Lung (tissue), 12 donors: ENCODE results near the gene FAM168A. TPM values are rescaled to one million over a fixed set of nuclear protein-coding genes. Genes with fewer than 3 reads are reported as not detected.

ENCODE experiments used
- ATAC-seq: fragments of 200-7000 bp; cut with Tn5 transposase; one replicate; pipeline ENCODE4 v1.9.1; 2020; ENCODE audit warnings: moderate number of reproducible peaks; ENCODE audit not compliant: insufficient read depth, low FRiP score
- DNase-seq, 3 donors: peaks; one replicate each; pipeline ENCODE4 v3.0.0-alpha.2; 2013 to 2017
- H3K27ac ChIP-seq, 2 donors: one replicate each; pipeline ENCODE4 v1.5.1; 2013; ENCODE audit warnings: mild to moderate bottlenecking in 2 of 2, moderate library complexity in 2 of 2, control low read depth in 1 of 2, inconsistent platforms in 1 of 2, low read depth in 1 of 2, low read length in 1 of 2
- H3K27me3 ChIP-seq, 3 donors: one replicate each; pipeline ENCODE4 v1.5.1; 2013; ENCODE audit warnings: low read length in 2 of 3; ENCODE audit not compliant: control insufficient read depth in 3 of 3, insufficient read depth in 3 of 3
- H3K36me3 ChIP-seq, 4 donors: one replicate each; pipeline ENCODE4 v1.5.1; 2013; ENCODE audit warnings: low read length in 4 of 4, mild to moderate bottlenecking in 1 of 4, moderate library complexity in 1 of 4; ENCODE audit not compliant: control insufficient read depth in 4 of 4, insufficient read depth in 4 of 4
- H3K4me1 ChIP-seq, 5 donors: one replicate each; pipeline ENCODE4 v1.5.1; 2013; ENCODE audit warnings: low read length in 5 of 5, mild to moderate bottlenecking in 2 of 5, moderate library complexity in 1 of 5; ENCODE audit not compliant: control insufficient read depth in 5 of 5, insufficient read depth in 5 of 5
- H3K4me3 ChIP-seq: one replicate; pipeline ENCODE4 v1.5.1; 2013; ENCODE audit warnings: mild to moderate bottlenecking, control low read depth, moderate library complexity
- H3K9ac ChIP-seq, 2 donors: one replicate each; pipeline ENCODE4 v1.5.1; 2013; ENCODE audit warnings: low read length in 2 of 2, control low read depth in 1 of 2; ENCODE audit not compliant: insufficient read depth in 1 of 2
- H3K9me3 ChIP-seq, 4 donors: one replicate each; pipeline ENCODE4 v1.5.1; 2013; ENCODE audit warnings: low read length in 3 of 4, mild to moderate bottlenecking in 1 of 4, moderate library complexity in 1 of 4; ENCODE audit not compliant: control insufficient read depth in 4 of 4, insufficient read depth in 3 of 4
- CTCF ChIP-seq: IDR thresholded peaks from 2 replicates; pipeline ENCODE4 v1.5.1; 2012; ENCODE audit warnings: mild to moderate bottlenecking; ENCODE audit errors: control extremely low read depth, extremely low read depth
- WGBS, 2 donors: extraction: QIAGEN DNeasy Blood & Tissue Kit; methylation state at CpG; one replicate each; pipeline ENCODE4 v1.1.7; 2013; 5-methylcytosine and 5-hydroxymethylcytosine counted together
- polyA plus RNA-seq, 2 donors: library from polyadenylated mRNA; stranded (reverse); fragments of 200-250 nt; gene quantifications; one replicate each; pipeline ENCODE4 v1.2.1, GENCODE V29; 2013
- total RNA-seq, 2 donors: library from RNA; depleted of rRNA in 1 of 2; stranded (reverse); fragments of >200 nt in 1 of 2; gene quantifications; one replicate each; pipeline ENCODE4 v1.2.1, GENCODE V29; 2014 to 2021
- donor health status: control.
- donor health status: control.
- donor health status: Bipolar disorder and iron deficiency.
- donor health status: healthy.
- donor health status: DM: yes; HTN: yes; CAD: no.

FAM168A gene
- total and polyA plus RNA-seq, 4 donors, result 6.7 to 25.5 (median 17.1) TPM

- no peak for TF ChIP-seq CTCF
- Histone ChIP-seq H3K36me3 (no peaks in the 10 kb centered on the region), H3K4me1 (peaks cover 0 to 44% (median 24%) of the 10 kb centered on the region in 5 donors), H3K27me3 (no peaks in the 10 kb centered on the region), H3K9ac (no peak overlapping the region), H3K27ac (peak overlapping the region in 1 of 2 donors; percentile 77), H3K4me3 (no peak overlapping the region), H3K9me3 (no peaks in the 10 kb centered on the region)
- WGBS, 2 donors, result 48 to 78% methylated on average over 8 of the region's 8 CpGs
- ATAC-seq, result peak; percentile 39
- DNase-seq, result no peak
These were observed 211.9 kb downstream of the FAM168A start for GRCh38 chr11:73386016-73386415.

- 22 to 47% methylated on average over 21 of the region's 21 CpGs for WGBS, 2 donors
- peak; percentile 66 for ATAC-seq
These were observed 212.8 kb downstream of the FAM168A start for GRCh38 chr11:73384872-73385689.

GRCh38 chr11:73384531-73384871 is 213.4 kb downstream of the FAM168A start:
- H3K27ac ChIP-seq, result peak overlapping the region in 1 of 2 donors; percentile 74
- ATAC-seq (no peak), DNase-seq (no peak)
- H3K9ac ChIP-seq, result no peak overlapping the region
- no peaks in the 10 kb centered on the region for H3K9me3 ChIP-seq
- no peaks in the 10 kb centered on the region for H3K27me3 ChIP-seq
- TF ChIP-seq CTCF, result no peak
- WGBS, 2 donors, result 41 to 68% methylated on average over 4 of the region's 4 CpGs
- no peak overlapping the region for H3K4me3 ChIP-seq
- H3K36me3 ChIP-seq, result no peaks in the 10 kb centered on the region
- peaks cover 0 to 44% (median 26%) of the 10 kb centered on the region in 5 donors for H3K4me1 ChIP-seq

More at GRCh38 chr11:73384872-73385689, 212.8 kb downstream of the FAM168A start:
- DNase-seq, result peak; percentile 48 to 65 (median 52)
- Histone ChIP-seq H3K27ac (peak overlapping the region in 1 of 2 donors; percentile 77), H3K36me3 (no peaks in the 10 kb centered on the region), H3K9me3 (no peaks in the 10 kb centered on the region), H3K4me1 (peaks cover 0 to 44% (median 24%) of the 10 kb centered on the region in 5 donors), H3K4me3 (no peak overlapping the region), H3K27me3 (no peaks in the 10 kb centered on the region), H3K9ac (no peak overlapping the region)
- no peak for TF ChIP-seq CTCF

GRCh38 chr11:73384125-73384441 is 213.8 kb downstream of the FAM168A start:
- H3K27me3 ChIP-seq, result no peaks in the 10 kb centered on the region
- ATAC-seq, result no peak

More at GRCh38 chr11:73384125-73384441, 213.8 kb downstream of the FAM168A start:
- DNase-seq, result no peak
- TF ChIP-seq CTCF, result no peak
- WGBS, 2 donors, result 76 to 92% methylated on average over 7 of the region's 7 CpGs
- Histone ChIP-seq H3K4me3 (no peak overlapping the region), H3K4me1 (peaks cover 0 to 44% (median 26%) of the 10 kb centered on the region in 5 donors), H3K36me3 (no peaks in the 10 kb centered on the region), H3K9me3 (no peaks in the 10 kb centered on the region), H3K27ac (peak overlapping the region in 1 of 2 donors; percentile 74), H3K9ac (no peak overlapping the region)
